Activated CD8-positive, alpha-beta memory T cell treated with anti-CD3 and anti-CD28 coated beads, Interleukin-2, amount 50 U/mL, for 48 hours (primary cell): Measurements from ENCODE around the gene FGF1.

ENCODE experiments used
- DNase-seq: peaks from one replicate; pipeline ENCODE4 v3.0.0-alpha.2; 2020

The FGF1 gene

DNA sequence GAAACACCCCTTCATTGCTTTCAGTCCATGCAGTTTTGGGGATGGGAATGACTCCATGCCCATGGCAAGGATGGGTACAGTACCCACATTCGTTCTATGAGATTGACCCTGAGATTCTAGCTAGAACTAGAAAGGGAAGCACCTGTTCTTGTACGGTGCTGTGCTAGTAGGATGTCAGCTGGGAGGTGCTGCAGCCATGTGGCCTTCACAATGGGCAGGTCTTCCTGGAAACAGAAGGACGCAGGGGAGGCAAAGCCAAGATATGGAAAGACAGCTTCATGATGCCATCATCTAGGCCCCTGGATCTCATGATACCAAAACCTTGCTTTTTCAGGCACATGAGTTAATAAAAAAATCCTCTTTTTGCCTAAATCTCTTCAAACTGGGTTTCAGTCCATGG, 10.5 kb upstream of the FGF1 start:
- no peak for DNase-seq

- no peak for DNase-seq
Measured at GRCh38 chr5:142694092-142694856, 8.4 kb upstream of the FGF1 start.

- no peak for DNase-seq
Measured at GRCh38 chr5:142692321-142692894, 6.5 kb upstream of the FGF1 start.

DNA sequence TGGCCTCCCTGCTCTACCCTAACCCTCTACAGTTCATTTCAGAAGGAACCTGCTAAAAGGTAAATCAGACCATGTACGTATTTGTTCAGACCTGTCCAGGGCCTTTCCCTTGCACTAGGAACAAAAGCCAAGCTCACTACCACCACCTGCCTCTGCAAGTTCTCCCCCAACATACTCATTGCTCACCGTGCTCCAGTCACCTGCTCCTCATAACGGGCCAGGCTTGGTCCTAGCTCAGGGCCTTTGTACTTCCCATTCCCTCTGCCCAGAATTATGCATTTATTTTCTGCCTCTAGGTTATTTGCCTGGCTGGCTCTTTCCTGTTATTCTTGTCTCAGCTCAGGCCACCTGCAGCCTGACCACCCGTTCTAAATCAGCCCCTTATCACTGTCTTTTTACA, 4.8 kb upstream of the FGF1 start:
- no peak for DNase-seq

DNA sequence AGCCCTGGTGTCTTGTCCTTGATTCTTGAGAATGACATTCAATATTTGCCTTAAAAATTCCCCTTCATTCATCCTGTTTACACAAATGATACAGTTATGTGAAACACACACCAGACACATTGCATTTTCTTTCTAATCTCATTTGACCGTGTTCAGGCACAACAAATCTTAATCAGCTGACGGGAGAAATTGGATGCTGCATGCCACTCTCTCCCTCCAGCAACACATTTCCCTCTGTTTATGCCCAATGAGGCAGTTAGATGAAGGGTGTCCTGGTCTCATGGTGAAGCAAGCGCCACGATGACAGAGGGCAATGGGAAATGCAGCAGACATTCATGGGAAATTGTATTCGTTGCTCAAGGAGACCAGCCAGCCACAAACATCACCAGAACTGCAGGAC, 3.2 kb upstream of the FGF1 start:
- DNase-seq = peak; percentile 15

- peak; percentile 4 for DNase-seq
Measured at GRCh38 chr5:142688281-142688989, 2.5 kb upstream of the FGF1 start.

- DNase-seq = no peak
Measured at GRCh38 chr5:142686968-142687367, 1.1 kb upstream of the FGF1 start.

GRCh38 chr5:142686210-142686734, 382 bp upstream of the FGF1 start:
- DNase-seq = no peak

GRCh38 chr5:142684508-142685041, 1.3 kb downstream of the FGF1 start:
- DNase-seq = peak; percentile 33

DNA sequence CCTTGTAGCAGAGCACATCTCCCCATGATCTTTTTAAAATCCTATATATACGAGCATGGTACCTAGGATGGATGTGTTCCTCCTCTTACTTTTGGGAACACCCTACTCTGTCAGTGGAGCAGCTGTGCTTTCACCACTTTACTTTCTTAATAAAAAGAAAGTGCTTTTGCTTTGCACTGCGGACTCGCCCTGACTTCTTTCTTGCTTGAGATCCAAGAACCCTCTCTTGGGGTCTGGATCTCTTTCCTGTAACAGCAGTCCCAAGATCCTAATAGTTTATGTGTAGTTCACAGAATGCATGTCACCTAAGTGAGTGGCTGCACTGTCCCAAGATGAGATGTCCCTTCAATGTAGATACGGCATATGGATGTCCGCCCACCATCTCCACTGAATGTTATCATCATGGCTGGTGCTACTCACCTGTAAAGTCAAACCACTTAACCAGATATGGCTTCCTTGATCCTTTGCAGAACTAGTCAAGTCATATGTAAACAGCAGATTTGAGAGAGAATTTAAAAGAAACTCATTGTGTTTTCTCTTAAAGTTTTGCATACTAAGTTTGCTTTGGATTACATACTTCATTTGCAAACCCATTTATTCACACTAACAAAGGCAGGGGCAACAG, 1.9 kb downstream of the FGF1 start:
- DNase-seq = no peak

GRCh38 chr5:142683116-142683515, 2.8 kb downstream of the FGF1 start:
- DNase-seq = no peak

- no peak for DNase-seq
Measured at GRCh38 chr5:142680605-142681259, 5.2 kb downstream of the FGF1 start.

DNA sequence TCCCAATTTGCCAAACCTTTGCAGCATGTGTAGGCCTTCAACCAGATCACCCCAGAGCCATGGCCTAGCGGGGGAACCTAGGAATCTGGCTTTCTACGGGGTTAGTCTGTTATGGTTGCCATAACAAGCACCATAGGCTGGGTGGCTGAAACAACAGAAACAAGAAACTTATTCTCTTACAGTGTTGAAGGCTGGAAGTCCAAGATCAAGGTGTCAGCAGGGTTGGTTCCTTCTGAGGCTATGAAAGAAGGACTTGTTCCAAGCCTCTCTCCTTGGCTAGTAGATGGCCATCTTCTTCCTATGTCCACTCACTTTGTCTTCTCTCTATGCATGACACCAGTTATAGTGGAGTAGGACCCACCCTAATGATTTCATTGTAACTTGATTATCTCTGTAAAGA, 6.1 kb downstream of the FGF1 start:
- DNase-seq = no peak

DNA sequence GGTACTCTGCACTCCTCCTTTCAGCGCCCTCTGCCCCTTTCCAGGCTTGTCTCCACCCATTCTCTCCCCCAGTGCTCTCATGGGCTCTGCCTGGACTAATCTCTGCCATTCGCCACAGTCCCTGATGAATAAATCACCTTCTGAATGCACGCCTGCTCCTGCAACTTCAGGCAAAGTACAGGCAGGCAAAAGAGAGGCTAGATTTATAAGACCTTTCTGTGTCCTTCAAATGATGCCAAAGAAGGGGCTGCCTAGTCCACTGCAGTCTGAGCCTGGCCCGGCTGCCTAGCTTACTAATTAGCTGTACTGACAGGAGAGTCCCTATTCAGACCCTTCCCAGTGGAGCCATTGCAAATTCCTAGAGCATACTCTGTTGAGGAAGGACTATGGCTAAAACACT, 7.4 kb downstream of the FGF1 start:
- DNase-seq = no peak

- DNase-seq = no peak
Measured at GRCh38 chr5:142677198-142677597, 8.7 kb downstream of the FGF1 start.

DNA sequence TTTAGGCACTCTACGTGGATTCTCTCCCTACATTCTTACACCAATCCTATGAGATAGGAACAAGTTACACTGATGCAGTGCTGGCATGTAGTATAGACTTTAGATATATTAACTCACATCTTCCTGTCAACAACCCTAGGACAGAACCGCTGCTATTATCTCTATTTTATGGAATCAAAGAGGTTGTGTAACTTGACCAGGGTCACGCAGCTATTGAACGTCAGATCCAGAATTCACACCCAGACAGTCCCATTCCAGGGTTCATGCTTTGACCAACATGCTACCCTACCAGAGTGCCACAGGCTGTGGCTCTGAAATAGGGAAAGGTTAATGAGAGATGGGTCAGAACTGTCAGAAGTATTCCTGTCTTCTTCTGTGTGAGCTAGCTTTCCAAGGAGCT, 9.6 kb downstream of the FGF1 start:
- DNase-seq = no peak

DNA sequence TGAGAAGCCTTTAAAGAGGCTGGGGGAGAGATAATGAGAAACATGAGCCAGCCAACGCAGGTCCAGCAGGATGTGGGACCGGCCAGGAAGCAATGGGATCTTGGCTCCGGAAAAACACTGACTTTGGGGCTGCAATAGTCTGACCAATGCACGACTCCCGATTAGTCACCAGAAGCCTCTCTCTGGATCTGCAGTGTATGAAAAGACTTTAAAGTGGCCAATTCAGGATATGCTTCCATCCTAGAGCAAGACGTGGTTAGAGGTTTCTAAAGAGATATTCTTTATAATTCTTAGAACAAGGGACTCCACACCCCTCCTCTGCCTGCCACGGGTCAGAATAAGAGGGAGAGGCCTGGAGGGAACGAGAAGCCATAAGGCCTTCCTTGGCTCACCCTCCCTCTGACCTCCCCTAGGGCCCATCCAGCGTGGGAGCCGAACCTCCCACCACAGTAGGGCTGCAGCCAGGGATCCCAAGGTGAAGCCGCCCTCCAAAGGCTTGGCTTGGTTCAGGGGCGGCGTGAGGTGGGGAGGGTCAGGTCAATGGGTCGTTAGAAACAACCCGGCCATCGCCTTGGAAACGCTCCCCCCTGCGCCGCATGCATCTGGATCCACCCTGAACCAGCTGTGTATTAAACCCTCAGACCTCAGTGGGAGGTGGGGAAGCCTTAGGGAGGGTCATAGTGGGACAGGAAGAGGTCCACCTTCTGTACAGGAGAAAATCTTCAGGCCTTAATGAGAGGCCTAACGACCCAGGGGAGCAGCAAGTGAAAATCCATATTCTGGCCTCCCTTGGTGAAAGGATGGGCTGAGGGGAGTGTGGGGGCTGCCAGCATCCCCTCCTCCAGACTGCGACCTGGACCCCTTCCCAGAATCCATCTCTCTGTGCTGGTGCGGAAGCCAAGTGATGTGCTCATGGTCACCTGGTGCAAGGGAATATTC, 11.1 kb downstream of the FGF1 start:
- no peak for DNase-seq

DNA sequence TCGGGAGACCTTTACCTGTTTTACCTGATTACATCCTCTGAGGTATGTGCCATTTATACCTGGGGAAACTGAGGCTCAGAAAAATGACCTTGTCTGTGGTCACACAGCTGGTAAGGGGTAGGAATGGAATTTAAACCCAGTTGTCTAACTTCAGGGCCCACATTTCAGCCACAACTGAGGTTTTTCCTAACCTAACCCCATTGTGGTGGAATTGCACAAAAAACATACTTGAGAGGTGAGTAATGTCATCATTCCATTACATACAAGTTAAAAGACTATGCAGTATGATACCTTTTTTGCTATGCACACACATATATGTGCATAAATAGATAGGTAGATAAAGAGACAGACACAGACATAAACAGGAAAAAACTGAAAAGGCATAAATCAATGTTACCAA, 14.1 kb downstream of the FGF1 start:
- DNase-seq = no peak

DNA sequence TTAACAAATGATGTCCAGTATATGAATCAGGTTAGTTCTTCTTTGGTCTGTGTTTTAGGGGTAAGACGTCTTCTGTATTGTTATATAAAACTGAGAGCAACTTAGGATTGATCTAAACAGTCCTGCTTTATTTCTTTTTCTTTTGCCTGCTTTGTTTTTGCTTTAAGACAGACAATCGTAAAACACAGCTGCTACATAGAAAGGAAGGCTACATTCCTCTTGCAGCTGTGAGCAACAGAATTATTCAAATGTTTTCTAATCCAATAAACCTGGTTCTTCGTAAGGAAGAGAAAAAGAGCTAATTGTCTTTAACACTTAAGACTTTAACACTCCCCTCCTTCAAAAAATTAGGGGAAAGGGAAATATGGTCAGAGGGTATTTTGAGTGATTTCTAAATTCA, 14.6 kb downstream of the FGF1 start:
- no peak for DNase-seq

DNA sequence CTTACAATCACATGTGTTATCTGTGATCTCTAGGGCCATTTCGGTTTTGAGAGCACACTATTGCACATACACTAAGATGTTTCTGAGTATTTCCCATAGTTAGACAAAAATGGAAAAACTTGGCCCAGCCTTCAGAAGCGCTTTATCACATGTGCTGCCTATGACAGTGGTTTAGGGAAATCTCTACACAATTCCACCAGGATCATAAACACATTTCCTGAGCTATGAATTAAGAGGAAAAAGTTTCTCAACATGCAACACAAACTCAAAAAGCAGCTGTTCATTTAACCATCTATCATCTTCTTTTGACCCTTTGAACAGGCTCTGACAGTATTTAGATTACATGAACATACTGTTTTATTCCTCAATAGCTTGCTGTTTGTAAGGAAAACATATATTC, 15.1 kb downstream of the FGF1 start:
- no peak for DNase-seq

GRCh38 chr5:142669477-142669876, 16.4 kb downstream of the FGF1 start:
- no peak for DNase-seq

- no peak for DNase-seq
Measured at GRCh38 chr5:142668336-142668735, 17.6 kb downstream of the FGF1 start.
